Measurements from ENCODE around the gene CDH23. TPM values are rescaled to one million over a fixed set of nuclear protein-coding genes. Genes with fewer than 3 reads are reported as not detected.
A peak's percentile ranks its signal among the peaks of the same experiment; 100 is the strongest.

CDH23 gene
- total and polyA plus RNA-seq, 8 donors, result 1.8 to 22.8 (median 3.0) TPM

DNA sequence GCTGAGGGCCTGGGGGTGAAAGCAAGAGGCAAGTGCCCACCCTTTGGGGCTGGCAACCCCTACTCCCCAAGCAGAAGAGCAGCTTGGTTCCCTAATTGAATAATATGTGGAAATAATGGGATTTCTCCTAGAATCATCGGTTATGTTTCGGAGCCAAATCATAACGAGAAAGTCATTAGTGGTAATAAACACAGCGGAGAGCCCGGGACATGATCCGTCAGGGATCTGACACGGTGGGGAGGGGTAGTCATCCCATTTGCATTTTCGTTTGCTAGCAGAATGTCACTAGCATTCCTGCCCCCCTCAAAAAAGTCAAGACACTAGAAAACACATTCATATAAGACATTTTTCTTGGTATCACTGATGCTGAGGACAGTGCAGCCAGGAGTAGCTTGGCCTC, 140.4 kb downstream of the CDH23 start:
- ATAC-seq (no peak), DNase-seq (peak in 1 of 4 donors; percentile 20)
- Histone ChIP-seq H3K9me3 (no peaks in the 10 kb centered on the region), H3K27ac (no peak overlapping the region), H3K4me1 (no peaks in the 10 kb centered on the region), H3K4me3 (no peak overlapping the region), H3K27me3 (no peaks in the 10 kb centered on the region), H3K36me3 (no peaks in the 10 kb centered on the region)
- intact Hi-C loops (cut with DNase I), result no loop called here
- TF ChIP-seq, protein P1, sequence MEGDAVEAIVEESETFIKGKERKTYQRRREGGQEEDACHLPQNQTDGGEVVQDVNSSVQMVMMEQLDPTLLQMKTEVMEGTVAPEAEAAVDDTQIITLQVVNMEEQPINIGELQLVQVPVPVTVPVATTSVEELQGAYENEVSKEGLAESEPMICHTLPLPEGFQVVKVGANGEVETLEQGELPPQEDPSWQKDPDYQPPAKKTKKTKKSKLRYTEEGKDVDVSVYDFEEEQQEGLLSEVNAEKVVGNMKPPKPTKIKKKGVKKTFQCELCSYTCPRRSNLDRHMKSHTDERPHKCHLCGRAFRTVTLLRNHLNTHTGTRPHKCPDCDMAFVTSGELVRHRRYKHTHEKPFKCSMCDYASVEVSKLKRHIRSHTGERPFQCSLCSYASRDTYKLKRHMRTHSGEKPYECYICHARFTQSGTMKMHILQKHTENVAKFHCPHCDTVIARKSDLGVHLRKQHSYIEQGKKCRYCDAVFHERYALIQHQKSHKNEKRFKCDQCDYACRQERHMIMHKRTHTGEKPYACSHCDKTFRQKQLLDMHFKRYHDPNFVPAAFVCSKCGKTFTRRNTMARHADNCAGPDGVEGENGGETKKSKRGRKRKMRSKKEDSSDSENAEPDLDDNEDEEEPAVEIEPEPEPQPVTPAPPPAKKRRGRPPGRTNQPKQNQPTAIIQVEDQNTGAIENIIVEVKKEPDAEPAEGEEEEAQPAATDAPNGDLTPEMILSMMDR (IDR thresholded peaks at IDR 0.05), result no peak

DNA sequence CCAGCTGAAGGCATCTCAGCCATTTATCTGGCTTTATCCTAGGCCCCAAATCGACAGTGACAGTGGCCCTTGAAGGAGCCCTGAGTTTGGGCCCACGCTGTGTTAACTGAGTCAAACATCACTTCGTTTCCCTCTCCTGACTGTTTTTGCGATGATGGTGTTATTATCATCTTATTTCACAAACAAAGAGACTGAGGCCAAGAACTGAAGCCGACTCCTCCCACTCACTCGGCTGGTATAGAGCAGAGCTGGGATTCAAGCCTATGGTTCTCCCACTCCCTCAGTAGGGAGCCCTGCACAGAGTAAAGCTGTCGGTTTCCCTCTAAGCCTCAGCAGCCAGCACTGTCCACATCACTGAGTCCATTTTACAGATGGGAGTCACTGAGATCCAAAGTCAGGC, 141.0 kb downstream of the CDH23 start:
- H3K36me3 ChIP-seq, result no peaks in the 10 kb centered on the region
- H3K27me3 ChIP-seq, result no peaks in the 10 kb centered on the region
- H3K9me3 ChIP-seq, result no peaks in the 10 kb centered on the region
- no peak overlapping the region for H3K27ac ChIP-seq
- TF ChIP-seq, protein P1 (IDR thresholded peaks at IDR 0.05), result no peak
- DNase-seq (peak in 1 of 4 donors; percentile 1), ATAC-seq (no peak)
- intact Hi-C loops (cut with DNase I), result no loop called here
- no peak overlapping the region for H3K4me3 ChIP-seq
- no peaks in the 10 kb centered on the region for H3K4me1 ChIP-seq

DNA sequence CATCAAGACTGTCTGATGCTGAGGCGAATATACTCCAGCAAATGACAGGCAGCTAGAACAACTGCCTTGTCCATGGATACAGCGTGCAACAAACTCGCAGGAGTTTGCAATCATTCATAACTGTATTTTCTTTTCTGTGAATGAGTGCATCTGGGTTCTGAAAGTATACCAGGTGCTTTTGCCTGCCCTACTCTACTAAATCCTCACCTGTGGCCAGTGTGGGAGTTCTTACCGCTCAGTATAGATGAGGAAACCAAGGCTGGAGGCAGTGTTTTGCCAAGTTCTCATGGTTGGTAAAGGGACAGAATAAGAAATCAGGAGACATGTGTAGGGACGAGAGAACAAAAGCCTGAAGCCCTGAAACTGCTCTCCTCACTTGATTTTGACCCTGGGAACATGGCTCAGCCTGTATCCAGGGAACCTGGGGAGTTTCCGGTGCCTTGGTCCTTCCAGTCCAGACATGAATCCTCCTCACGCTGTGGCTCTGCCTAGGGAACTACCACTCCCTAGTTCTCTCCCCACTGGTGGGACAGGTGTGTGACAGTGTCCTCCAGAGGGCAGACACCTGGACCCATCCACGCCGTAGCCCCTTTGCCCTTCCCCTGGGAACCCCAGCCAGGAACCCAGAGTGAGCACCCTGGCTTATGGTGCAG, 142.0 kb downstream of the CDH23 start:
- DNase-seq, result peak in 1 of 4 donors; percentile 26
- Histone ChIP-seq H3K27ac (no peak overlapping the region), H3K4me3 (no peak overlapping the region), H3K9me3 (no peaks in the 10 kb centered on the region), H3K36me3 (no peaks in the 10 kb centered on the region), H3K27me3 (no peaks in the 10 kb centered on the region), H3K4me1 (no peaks in the 10 kb centered on the region)
- ATAC-seq, result no peak
- TF ChIP-seq, protein P1 (IDR thresholded peaks at IDR 0.05), result no peak
- intact Hi-C loops (cut with DNase I), result no loop called here

DNA sequence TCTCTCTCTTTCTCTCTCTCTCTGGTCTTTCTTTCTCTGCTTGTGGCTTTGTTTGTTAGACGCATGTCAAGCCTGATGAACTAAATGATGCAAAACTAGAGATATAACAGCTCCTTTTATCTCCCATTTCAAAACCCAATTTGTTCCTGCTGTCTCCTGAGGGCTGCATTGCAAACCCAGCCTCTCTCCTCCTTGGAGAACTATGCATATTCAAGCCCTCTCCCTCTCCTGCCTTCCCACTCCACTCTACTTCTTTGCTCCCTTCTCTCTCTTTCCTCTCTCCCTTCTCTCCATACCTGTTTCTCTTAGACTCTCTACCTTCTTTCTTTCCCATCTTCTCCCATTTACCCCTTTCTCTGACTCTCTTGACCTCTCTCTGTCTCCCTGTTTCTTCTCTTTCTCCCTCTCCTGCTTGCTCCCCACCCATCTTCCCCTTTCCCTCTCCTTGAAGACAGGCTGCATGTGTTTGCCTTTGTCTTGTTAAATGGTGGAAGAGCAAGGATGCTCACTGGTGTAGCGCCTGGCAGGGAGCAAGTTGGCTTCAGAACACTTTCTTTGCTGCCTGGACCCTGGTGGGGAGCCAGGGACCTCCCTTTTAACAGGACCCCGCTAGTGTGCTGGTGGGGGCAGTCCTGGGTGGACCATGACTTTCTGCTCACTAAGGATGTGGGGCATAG, 142.9 kb downstream of the CDH23 start:
- Histone ChIP-seq H3K27me3 (no peaks in the 10 kb centered on the region), H3K36me3 (no peaks in the 10 kb centered on the region), H3K4me1 (no peaks in the 10 kb centered on the region), H3K9me3 (no peaks in the 10 kb centered on the region), H3K27ac (no peak overlapping the region), H3K4me3 (no peak overlapping the region)
- intact Hi-C loops (cut with DNase I), result no loop called here
- ATAC-seq (no peak), DNase-seq (peak in 1 of 4 donors; percentile 20)
- TF ChIP-seq, protein P1 (IDR thresholded peaks at IDR 0.05), result no peak

DNA sequence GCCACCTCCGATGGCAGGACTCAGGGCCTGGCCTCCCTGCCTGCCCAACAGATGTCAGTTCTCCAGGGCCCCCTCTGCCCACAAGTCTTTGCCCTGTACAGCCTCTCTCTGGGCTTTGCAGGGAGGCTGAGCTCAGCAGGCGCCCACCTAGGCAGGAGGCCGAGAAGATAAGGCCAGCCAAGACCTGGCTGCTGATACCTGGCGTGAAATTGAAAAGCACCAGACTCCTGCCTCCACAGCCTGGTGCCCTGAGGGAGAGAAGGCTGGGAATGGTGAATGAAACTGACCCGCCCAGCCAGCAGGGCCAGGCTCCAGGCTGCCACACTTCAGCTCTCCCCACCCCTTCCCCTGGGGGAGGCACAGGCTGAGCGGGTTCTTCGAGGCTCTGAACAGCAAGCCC, 145.8 kb downstream of the CDH23 start:
- peaks cover 0 to under 1% of the 10 kb centered on the region in 2 donors for H3K4me1 ChIP-seq
- H3K36me3 ChIP-seq, result no peaks in the 10 kb centered on the region
- TF ChIP-seq, protein P1 (IDR thresholded peaks at IDR 0.05), result no peak
- no peaks in the 10 kb centered on the region for H3K9me3 ChIP-seq
- no peak overlapping the region for H3K27ac ChIP-seq
- intact Hi-C loops (cut with DNase I), result no loop called here
- DNase-seq (no peak), ATAC-seq (no peak)
- H3K27me3 ChIP-seq, result no peaks in the 10 kb centered on the region
- H3K4me3 ChIP-seq, result no peak overlapping the region
